ENCODE results near the gene WDR20. TPM values are rescaled to one million over a fixed set of nuclear protein-coding genes. Genes with fewer than 3 reads are reported as not detected.

Gene WDR20
- total RNA-seq, 4 donors from 2014 or later: 21.3 to 31.3 (median 24.6) TPM

DNA sequence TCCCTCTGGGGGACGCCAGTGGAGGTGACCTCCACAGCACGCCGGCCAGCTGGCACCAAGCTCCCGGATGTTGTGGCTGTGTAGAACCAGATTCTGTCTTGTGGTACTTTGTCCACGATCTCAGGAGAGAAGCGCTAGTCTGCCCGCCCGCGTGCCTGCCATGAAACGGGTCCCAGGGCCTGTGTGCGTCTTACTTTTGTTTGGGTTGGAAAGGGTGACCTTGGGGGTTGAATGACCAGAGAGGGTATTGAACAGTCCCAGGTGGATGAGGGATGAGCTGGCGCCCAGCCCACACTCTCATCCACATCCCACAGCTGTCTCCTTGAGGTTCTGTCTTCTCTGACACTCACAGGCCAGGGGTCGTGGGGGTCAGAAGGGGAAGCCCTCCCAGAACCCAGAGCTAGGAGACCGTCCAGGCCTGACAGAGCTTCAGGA lies 78.3 kb downstream of the WDR20 start:
- TF ChIP-seq, protein P1, sequence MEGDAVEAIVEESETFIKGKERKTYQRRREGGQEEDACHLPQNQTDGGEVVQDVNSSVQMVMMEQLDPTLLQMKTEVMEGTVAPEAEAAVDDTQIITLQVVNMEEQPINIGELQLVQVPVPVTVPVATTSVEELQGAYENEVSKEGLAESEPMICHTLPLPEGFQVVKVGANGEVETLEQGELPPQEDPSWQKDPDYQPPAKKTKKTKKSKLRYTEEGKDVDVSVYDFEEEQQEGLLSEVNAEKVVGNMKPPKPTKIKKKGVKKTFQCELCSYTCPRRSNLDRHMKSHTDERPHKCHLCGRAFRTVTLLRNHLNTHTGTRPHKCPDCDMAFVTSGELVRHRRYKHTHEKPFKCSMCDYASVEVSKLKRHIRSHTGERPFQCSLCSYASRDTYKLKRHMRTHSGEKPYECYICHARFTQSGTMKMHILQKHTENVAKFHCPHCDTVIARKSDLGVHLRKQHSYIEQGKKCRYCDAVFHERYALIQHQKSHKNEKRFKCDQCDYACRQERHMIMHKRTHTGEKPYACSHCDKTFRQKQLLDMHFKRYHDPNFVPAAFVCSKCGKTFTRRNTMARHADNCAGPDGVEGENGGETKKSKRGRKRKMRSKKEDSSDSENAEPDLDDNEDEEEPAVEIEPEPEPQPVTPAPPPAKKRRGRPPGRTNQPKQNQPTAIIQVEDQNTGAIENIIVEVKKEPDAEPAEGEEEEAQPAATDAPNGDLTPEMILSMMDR (IDR thresholded peaks at IDR 0.05): no peak
- no peak for TF ChIP-seq POLR2AphosphoS5 (IDR thresholded peaks at IDR 0.05)
- no peak for TF ChIP-seq EP300 (IDR thresholded peaks at IDR 0.05; ENCODE audit: low read depth)
- TF ChIP-seq POLR2A (IDR thresholded peaks at IDR 0.05): no peak
- 92 to 100% methylated on average over 1 to 14 of the region's 14 CpGs for WGBS, 2 donors (ENCODE audit: low coverage in 1 of 2)
- no peaks in the 10 kb centered on the region for H3K9me3 ChIP-seq
- no peak overlapping the region for H3K4me3 ChIP-seq
- intact Hi-C loops (cut with DNase I; ENCODE audit: low total_unique reads) (no loop called here), in situ Hi-C loops (cut with MboI; ENCODE audit: low pct_ligation_motif_present in 1 of 4, low pct_unique_long_range_greater_than_20kb in 1 of 4, low sequenced_read_pairs in 3 of 4) (no loop called here)
- no peak overlapping the region for H3K27ac ChIP-seq
- H3K27me3 ChIP-seq: no peaks in the 10 kb centered on the region
- DNase-seq: no peak
- peaks cover 0 to 3% (median 0%) of the 10 kb centered on the region in 4 donors for H3K36me3 ChIP-seq
- H3K4me1 ChIP-seq: peaks cover 0 to 16% (median 5%) of the 10 kb centered on the region in 4 donors

DNA sequence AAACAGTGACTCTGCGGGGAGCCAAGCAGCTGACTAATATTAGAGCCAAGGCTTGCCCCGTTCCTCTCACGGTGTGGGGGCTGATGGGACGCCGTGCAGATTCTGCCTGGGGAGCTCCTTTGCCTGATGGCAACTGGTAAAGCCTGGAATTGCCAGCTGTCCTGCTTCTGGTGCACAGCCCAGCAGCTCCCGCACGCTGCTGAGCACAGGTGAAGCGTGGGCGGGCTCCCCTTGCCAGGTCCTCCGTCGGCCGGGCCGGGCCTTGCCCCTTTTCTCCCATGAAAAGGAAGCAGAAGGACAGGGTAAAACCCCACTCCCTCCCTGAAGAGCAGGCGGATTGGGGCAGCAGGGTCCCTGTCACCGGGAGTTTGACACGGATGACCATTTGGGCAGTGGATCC lies 79.0 kb downstream of the WDR20 start:
- 96% methylated on average over 16 of the region's 16 CpGs; no CpG with 5 or more reads in 1 of the 2 donors for WGBS, 2 donors (ENCODE audit: low coverage in 1 of 2)
- in situ Hi-C loops (cut with MboI; ENCODE audit: low pct_ligation_motif_present in 1 of 4, low pct_unique_long_range_greater_than_20kb in 1 of 4, low sequenced_read_pairs in 3 of 4) (no loop called here), intact Hi-C loops (cut with DNase I; ENCODE audit: low total_unique reads) (no loop called here)
- Histone ChIP-seq H3K4me1 (peaks cover 0 to 16% (median 5%) of the 10 kb centered on the region in 4 donors), H3K36me3 (peaks cover 0 to 7% (median 0%) of the 10 kb centered on the region in 4 donors), H3K27ac (no peak overlapping the region), H3K27me3 (no peaks in the 10 kb centered on the region), H3K4me3 (no peak overlapping the region), H3K9me3 (no peaks in the 10 kb centered on the region)
- TF ChIP-seq POLR2AphosphoS5 (IDR thresholded peaks at IDR 0.05): no peak
- TF ChIP-seq, protein P1 (IDR thresholded peaks at IDR 0.05): no peak
- no peak for TF ChIP-seq EP300 (IDR thresholded peaks at IDR 0.05; ENCODE audit: low read depth)
- no peak for TF ChIP-seq POLR2A (IDR thresholded peaks at IDR 0.05)
- DNase-seq: no peak

DNA sequence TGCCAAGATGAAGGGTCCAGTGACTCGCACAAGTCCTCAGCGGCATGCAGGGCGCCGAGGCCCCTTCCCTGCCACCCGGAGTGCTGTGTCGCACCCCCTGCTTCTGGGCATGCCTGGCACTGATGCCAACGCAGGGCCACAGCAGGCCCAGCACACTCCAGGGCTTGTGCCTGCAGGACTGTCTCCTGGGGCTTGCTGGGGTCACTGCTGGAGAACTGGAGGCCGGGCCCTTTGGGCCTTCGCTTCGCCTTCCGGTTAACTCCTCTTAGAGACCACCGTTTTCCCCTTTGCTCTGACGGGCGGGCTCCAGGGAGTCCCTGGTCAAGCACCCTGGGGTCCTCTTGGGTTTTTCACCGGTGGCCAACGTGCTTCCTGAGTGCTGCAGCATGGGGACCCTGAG lies 79.6 kb downstream of the WDR20 start:
- 90 to 95% methylated on average over 4 to 16 of the region's 16 CpGs for WGBS, 2 donors (ENCODE audit: low coverage in 1 of 2)
- in situ Hi-C loops (cut with MboI; ENCODE audit: low pct_ligation_motif_present in 1 of 4, low pct_unique_long_range_greater_than_20kb in 1 of 4, low sequenced_read_pairs in 3 of 4): no loop called here
- peaks cover 0 to 16% (median 5%) of the 10 kb centered on the region in 4 donors for H3K4me1 ChIP-seq
- no peak overlapping the region for H3K4me3 ChIP-seq
- TF ChIP-seq POLR2AphosphoS5 (IDR thresholded peaks at IDR 0.05) (no peak), EP300 (IDR thresholded peaks at IDR 0.05; ENCODE audit: low read depth) (no peak), POLR2A (IDR thresholded peaks at IDR 0.05) (no peak)
- TF ChIP-seq, protein P1 (IDR thresholded peaks at IDR 0.05): no peak
- intact Hi-C loops (cut with DNase I; ENCODE audit: low total_unique reads): no loop called here
- H3K27me3 ChIP-seq: no peaks in the 10 kb centered on the region
- DNase-seq: no peak
- no peaks in the 10 kb centered on the region for H3K9me3 ChIP-seq
- H3K36me3 ChIP-seq: peaks cover 0 to 7% (median 0%) of the 10 kb centered on the region in 4 donors
- H3K27ac ChIP-seq: no peak overlapping the region

DNA sequence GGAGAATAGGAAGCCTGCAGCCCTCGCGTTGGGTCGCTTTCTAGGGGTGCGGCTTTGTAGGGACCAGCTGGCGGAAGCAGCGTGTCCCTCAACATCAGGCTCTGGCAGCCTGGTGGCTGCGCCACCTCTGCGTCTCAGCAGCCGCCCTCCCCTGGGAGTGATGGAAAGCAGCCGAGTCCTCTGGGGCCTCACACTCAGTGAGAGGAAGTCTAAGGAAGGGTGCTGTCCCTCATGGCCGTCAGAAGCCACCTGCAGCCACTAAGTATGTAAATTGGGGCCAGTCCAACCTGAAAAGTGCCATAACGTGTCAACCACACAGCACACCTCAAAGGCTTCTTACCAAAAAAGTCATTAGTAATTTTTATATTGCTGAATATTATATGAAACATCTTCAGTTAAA lies 80.3 kb downstream of the WDR20 start:
- Histone ChIP-seq H3K4me3 (no peak overlapping the region), H3K9me3 (no peaks in the 10 kb centered on the region), H3K4me1 (peaks cover 0 to 10% (median 4%) of the 10 kb centered on the region in 4 donors), H3K27me3 (no peaks in the 10 kb centered on the region), H3K36me3 (peaks cover 0 to 7% (median 0%) of the 10 kb centered on the region in 4 donors), H3K27ac (no peak overlapping the region)
- TF ChIP-seq POLR2AphosphoS5 (IDR thresholded peaks at IDR 0.05): no peak
- in situ Hi-C loops (cut with MboI; ENCODE audit: low pct_ligation_motif_present in 1 of 4, low pct_unique_long_range_greater_than_20kb in 1 of 4, low sequenced_read_pairs in 3 of 4) (no loop called here), intact Hi-C loops (cut with DNase I; ENCODE audit: low total_unique reads) (no loop called here)
- WGBS, 2 donors (ENCODE audit: low coverage in 1 of 2): 69 to 85% methylated on average over 3 to 12 of the region's 12 CpGs
- DNase-seq: no peak

DNA sequence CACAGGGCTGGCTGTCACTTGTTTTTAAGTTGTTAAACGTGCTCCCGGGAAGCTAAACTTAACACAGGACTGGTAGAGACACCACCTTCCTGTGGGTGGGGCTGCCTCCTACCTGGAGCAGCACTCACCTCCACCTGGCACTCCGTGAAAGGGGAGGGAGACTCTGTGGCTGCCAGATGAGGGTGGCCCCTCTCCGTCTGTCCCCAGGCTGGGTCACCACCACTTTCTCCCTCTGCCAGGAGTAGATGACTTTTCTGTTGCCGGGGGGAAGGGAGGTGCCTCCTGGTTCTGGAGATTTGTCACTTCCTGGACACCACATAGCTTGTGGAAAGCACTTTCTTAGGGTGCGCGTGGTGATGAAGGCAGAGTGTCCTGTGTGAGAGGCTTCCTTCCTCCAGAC lies 81.3 kb downstream of the WDR20 start:
- peaks cover 0 to 7% (median 0%) of the 10 kb centered on the region in 4 donors for H3K36me3 ChIP-seq
- H3K27ac ChIP-seq: no peak overlapping the region
- intact Hi-C loops (cut with DNase I; ENCODE audit: low total_unique reads) (no loop called here), in situ Hi-C loops (cut with MboI; ENCODE audit: low pct_ligation_motif_present in 1 of 4, low pct_unique_long_range_greater_than_20kb in 1 of 4, low sequenced_read_pairs in 3 of 4) (no loop called here)
- H3K9me3 ChIP-seq: no peaks in the 10 kb centered on the region
- H3K27me3 ChIP-seq: no peaks in the 10 kb centered on the region
- H3K4me3 ChIP-seq: no peak overlapping the region
- no peaks in the 10 kb centered on the region for H3K4me1 ChIP-seq
- DNase-seq: no peak
- 69% methylated on average over 4 of the region's 7 CpGs; no CpG with 5 or more reads in 1 of the 2 donors for WGBS, 2 donors (ENCODE audit: low coverage in 1 of 2)
- TF ChIP-seq POLR2A (IDR thresholded peaks at IDR 0.05) (no peak), POLR2AphosphoS5 (IDR thresholded peaks at IDR 0.05) (no peak), EP300 (IDR thresholded peaks at IDR 0.05; ENCODE audit: low read depth) (no peak)
- TF ChIP-seq, protein P1 (IDR thresholded peaks at IDR 0.05): no peak
